Common myeloid progenitor, CD34-positive (primary cell): Measurements from ENCODE around the gene COX4I1.

Experiments
- CTCF ChIA-PET: fragments of 350-600 bp; sonication (Branson Sonifier 250); formaldehyde crosslinking; loops from one replicate; lab custom pipeline; 2021; ENCODE audit warnings: antibody characterized with exemption; lab: Charles Lee
- POLR2A ChIA-PET: fragments of 350-600 bp; sonication (Branson Sonifier 250); formaldehyde crosslinking; loops from one replicate; lab custom pipeline; 2021; ENCODE audit warnings: antibody characterized with exemption; lab: Charles Lee
- DNase-seq, 3 donors: peaks; one replicate each; pipeline versions ENCODE4 v3.0.0 to v3.0.0-alpha.2; 2013
- H3K27ac ChIP-seq, 2 experiments: 1 replicate in 1 of 2; 2 replicates in 1 of 2; pipeline ENCODE4 v1.7.0; 2013; ENCODE audit warnings: inconsistent platforms in 2 of 2, low read length in 2 of 2, mild to moderate bottlenecking in 2 of 2, low read depth in 1 of 2, moderate library complexity in 1 of 2; ENCODE audit not compliant: severe bottlenecking in 2 of 2, insufficient read depth in 1 of 2, poor library complexity in 1 of 2
- H3K27me3 ChIP-seq, 5 experiments: replicated peaks in 2 of 5; 1 replicate in 3 of 5; 2 replicates in 2 of 5; pipeline versions ENCODE4 v1.6.1 to v1.7.0; 2013; ENCODE audit warnings: low read length in 4 of 5, mild to moderate bottlenecking in 2 of 5, moderate library complexity in 2 of 5, inconsistent platforms in 1 of 5; ENCODE audit not compliant: insufficient read depth in 5 of 5, control insufficient read depth in 4 of 5
- H3K36me3 ChIP-seq, 4 experiments: 1 replicate in 2 of 4; 2 replicates in 2 of 4; pipeline versions ENCODE4 v1.6.1 to v1.7.0; 2013; ENCODE audit warnings: low read length in 3 of 4, control low read depth in 1 of 4, mild to moderate bottlenecking in 1 of 4; ENCODE audit not compliant: control insufficient read depth in 4 of 4, insufficient read depth in 4 of 4
- H3K4me1 ChIP-seq, 4 experiments: 1 replicate in 3 of 4; 2 replicates in 1 of 4; pipeline versions ENCODE4 v1.6.1 to v1.7.1; 2013; ENCODE audit warnings: low read length in 3 of 4, mild to moderate bottlenecking in 3 of 4, control low read depth in 1 of 4, inconsistent platforms in 1 of 4, moderate library complexity in 1 of 4; ENCODE audit not compliant: control insufficient read depth in 4 of 4, insufficient read depth in 4 of 4; ENCODE audit errors: control extremely low read depth in 1 of 4
- H3K4me3 ChIP-seq, 7 experiments: 1 replicate in 4 of 7; 2 replicates in 3 of 7; pipeline versions ENCODE4 v1.5.1 to v1.7.0; 2013; ENCODE audit warnings: mild to moderate bottlenecking in 7 of 7, low read length in 6 of 7, moderate library complexity in 6 of 7, inconsistent platforms in 2 of 7, low read depth in 2 of 7, control low read depth in 1 of 7; ENCODE audit not compliant: insufficient read depth in 4 of 7, control insufficient read depth in 1 of 7; ENCODE audit errors: extremely low read depth in 1 of 7
- H3K9me3 ChIP-seq, 5 experiments: 1 replicate in 4 of 5; 2 replicates in 1 of 5; pipeline versions ENCODE4 v1.6.1 to v1.7.1; 2013; ENCODE audit warnings: low read length in 4 of 5, mild to moderate bottlenecking in 2 of 5, inconsistent platforms in 1 of 5, low read depth in 1 of 5, moderate library complexity in 1 of 5; ENCODE audit not compliant: control insufficient read depth in 4 of 5, insufficient read depth in 2 of 5; ENCODE audit errors: control extremely low read depth in 1 of 5
- WGBS: methylation state at CpG from one replicate; pipeline ENCODE4 v1.1.5; 2013; ENCODE audit not compliant: insufficient coverage; 5-methylcytosine and 5-hydroxymethylcytosine counted together

The COX4I1 gene

DNA sequence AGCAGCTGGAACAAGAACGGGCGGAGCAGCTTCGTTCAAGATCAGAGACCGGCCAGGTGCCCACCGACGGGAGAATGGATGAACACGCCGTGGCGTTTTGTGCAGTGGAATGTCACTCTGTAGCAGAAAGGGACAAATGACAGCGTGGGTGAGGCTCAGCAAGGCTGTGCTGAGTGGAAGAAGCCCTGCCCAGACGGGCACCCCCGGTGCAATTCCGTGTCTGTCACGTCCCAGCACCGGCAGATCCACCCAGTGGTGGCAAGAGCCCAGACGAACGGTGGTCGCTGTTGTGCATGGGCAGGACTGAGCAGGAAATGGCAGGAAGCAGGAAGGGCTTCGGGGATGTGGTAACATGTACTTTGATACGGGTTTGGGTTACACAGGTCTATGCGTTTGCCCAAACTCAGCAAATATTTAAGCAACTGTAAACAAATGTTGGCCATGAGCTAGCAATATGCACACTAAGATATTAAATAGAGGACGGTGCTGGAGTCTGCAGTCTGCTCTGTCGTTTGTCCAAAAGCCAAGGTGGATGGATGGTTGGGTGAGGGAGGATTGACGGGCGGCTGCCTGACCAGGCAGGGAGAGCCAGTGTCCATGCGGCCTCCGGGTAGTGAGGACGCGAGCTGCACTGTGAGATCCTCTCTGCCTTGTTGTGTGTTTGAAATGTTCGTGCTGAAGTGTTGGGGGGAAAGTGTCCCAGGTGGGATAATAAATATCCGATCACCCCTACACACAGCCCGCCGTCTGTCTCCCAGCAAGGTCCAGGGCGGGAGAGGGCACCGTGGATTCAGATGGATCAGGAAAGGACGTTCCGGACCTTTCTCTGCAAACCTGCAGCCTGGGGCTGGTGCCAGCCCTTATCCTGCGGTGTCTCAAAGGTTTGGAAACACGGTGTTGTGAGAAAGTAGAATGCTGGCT, 48.4 kb downstream of the COX4I1 start:
- Histone ChIP-seq H3K4me3 (no peak overlapping the region), H3K36me3 (no peaks in the 10 kb centered on the region), H3K27me3 (peaks cover 0 to 40% (median 8%) of the 10 kb centered on the region in 5 experiments), H3K27ac (no peak overlapping the region), H3K9me3 (no peaks in the 10 kb centered on the region), H3K4me1 (peaks cover 0 to 14% (median 2%) of the 10 kb centered on the region in 4 experiments)
- CTCF ChIA-PET = interaction anchor here (0.8 to 1.4 kb wide), 2 partner anchors 26 to 64 kb away, joined by 3 read pairs; no protein-coding TSS in a partner anchor
- 59% methylated on average over 31 of the region's 39 CpGs for WGBS
- no peak for DNase-seq
- POLR2A ChIA-PET = no interaction called here

DNA sequence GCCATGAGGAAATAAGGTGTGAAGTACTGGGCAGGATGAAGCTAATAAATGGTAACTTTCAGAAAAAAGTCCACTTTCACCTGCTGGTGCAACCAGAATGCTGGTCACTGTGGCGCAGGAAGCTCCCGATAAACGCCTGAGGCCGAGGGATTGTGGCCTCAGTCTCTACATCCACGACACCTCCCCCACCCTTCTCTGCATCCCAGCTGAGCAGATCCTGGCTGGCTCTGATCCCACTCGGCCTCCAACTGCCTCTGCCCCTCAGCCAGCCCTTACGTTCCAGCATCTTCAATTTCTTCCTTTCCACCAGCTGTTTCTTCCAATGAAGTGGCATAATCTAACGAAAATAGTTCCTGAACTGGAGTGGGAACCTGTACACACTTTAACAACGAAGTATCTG, 49.5 kb downstream of the COX4I1 start:
- Histone ChIP-seq H3K4me1 (peaks cover 0 to 24% (median 6%) of the 10 kb centered on the region in 4 experiments), H3K27ac (no peak overlapping the region), H3K9me3 (no peaks in the 10 kb centered on the region), H3K27me3 (peaks cover 0 to 39% (median 6%) of the 10 kb centered on the region in 5 experiments), H3K36me3 (no peaks in the 10 kb centered on the region), H3K4me3 (no peak overlapping the region)
- ChIA-PET CTCF (interaction anchor here (1.4 kb wide), 1 partner anchor 63 kb away, joined by 3 read pairs; no protein-coding TSS in a partner anchor), POLR2A (no interaction called here)
- no peak for DNase-seq
- WGBS = 71% methylated on average over 8 of the region's 9 CpGs

DNA sequence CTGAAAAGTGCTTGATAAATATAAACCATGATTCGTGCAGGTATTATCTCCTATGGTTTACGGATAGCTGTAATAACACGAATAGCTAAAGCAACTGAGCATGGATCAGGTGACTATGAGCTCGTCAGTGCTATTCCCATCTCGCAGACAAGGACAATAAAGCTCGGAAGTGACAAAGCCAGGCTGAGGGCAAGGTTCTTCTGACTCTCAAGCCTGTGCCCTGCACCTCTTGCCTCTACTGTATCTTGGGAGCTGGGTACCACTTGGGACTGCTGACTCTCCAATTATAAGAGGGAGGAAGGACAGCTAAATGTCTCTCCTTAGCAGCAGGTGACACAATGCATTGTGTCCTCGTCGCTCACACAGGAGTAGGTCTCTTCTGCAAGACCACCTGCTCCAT, 49.9 kb downstream of the COX4I1 start:
- no peak for DNase-seq
- H3K27ac ChIP-seq = no peak overlapping the region
- H3K4me1 ChIP-seq = peaks cover 0 to 28% (median 7%) of the 10 kb centered on the region in 4 experiments
- H3K36me3 ChIP-seq = no peaks in the 10 kb centered on the region
- CTCF ChIA-PET = interaction anchor here (1.4 kb wide), 1 partner anchor 63 kb away, joined by 3 read pairs; no protein-coding TSS in a partner anchor
- H3K27me3 ChIP-seq = peaks cover 0 to 39% (median 6%) of the 10 kb centered on the region in 5 experiments
- no peaks in the 10 kb centered on the region for H3K9me3 ChIP-seq
- H3K4me3 ChIP-seq = no peak overlapping the region
- WGBS = 100% methylated on average over 8 of the region's 8 CpGs
- POLR2A ChIA-PET = no interaction called here

DNA sequence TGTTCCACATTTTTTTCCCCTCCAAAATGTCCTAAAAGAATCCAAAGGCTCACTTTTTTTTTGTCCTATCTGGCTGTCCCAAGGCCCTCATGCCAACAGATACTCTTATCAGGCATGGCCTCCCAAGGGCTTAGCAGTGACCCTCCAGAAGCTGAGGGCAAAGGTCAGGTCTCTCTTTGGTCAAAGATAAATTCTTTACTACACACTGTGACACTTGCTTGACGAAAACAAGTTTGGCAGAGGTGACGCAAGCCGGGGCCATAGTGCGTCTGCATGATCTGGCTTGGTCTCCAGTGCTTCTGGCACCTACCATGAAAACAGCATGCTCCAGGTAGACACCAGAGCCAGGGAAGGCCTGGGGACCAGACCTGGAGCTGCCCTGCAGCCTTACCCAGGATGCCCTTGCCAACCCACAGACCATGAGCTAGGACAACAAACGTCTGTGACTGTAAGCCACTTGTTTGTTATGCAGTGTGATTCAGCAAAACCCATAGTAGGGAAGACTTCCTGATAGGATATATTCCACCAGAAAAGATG, 50.9 kb downstream of the COX4I1 start:
- H3K9me3 ChIP-seq = no peaks in the 10 kb centered on the region
- POLR2A ChIA-PET = no interaction called here
- H3K4me3 ChIP-seq = no peak overlapping the region
- H3K4me1 ChIP-seq = peaks cover 0 to 27% (median 10%) of the 10 kb centered on the region in 4 experiments
- H3K27ac ChIP-seq = no peak overlapping the region
- WGBS = 94% methylated on average over 5 of the region's 5 CpGs
- DNase-seq = no peak
- CTCF ChIA-PET = no interaction called here
- no peaks in the 10 kb centered on the region for H3K36me3 ChIP-seq
- peaks cover 0 to 34% (median 6%) of the 10 kb centered on the region in 5 experiments for H3K27me3 ChIP-seq

DNA sequence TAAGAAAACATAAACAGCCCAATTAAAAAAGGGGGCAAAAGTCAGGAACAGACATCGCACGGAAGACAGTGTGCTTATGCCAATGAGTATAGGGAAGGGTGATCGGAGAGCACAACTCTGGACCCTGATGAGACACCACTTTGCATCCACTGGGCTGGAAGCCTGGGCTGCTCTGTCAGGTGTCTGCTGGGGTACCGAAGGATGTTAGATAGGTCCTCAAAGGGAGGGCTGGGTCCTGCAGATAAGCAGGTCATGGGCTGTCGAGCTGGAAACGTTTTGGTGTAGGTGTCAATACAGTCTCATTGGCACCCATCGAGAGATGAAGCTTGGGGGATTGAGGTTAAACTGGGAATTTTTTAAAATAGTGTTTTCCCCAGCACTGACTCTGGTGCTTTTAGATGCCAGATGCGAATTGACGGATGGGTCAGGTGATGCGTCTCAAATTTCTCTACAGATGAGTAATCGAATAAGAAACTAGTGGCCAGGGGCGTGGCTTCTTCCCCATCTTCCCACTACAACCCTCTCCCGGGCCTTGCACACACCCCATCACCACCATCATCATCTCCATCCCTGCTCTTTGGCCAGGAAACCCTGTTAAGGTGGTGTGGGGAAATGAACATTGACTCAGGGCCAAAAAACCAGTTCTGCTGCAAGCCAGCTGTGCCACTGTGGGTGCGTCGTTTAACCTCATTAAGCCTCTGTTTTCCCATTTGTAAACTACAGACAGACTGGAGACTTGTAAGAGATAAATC, 51.7 kb downstream of the COX4I1 start:
- no peak for DNase-seq
- peaks cover 0 to 30% (median 10%) of the 10 kb centered on the region in 4 experiments for H3K4me1 ChIP-seq
- H3K9me3 ChIP-seq = no peaks in the 10 kb centered on the region
- H3K36me3 ChIP-seq = no peaks in the 10 kb centered on the region
- H3K27me3 ChIP-seq = peaks cover 0 to 33% (median 6%) of the 10 kb centered on the region in 5 experiments
- CTCF ChIA-PET = no interaction called here
- POLR2A ChIA-PET = no interaction called here
- H3K27ac ChIP-seq = no peak overlapping the region
- 94% methylated on average over 10 of the region's 15 CpGs for WGBS
- H3K4me3 ChIP-seq = no peak overlapping the region

DNA sequence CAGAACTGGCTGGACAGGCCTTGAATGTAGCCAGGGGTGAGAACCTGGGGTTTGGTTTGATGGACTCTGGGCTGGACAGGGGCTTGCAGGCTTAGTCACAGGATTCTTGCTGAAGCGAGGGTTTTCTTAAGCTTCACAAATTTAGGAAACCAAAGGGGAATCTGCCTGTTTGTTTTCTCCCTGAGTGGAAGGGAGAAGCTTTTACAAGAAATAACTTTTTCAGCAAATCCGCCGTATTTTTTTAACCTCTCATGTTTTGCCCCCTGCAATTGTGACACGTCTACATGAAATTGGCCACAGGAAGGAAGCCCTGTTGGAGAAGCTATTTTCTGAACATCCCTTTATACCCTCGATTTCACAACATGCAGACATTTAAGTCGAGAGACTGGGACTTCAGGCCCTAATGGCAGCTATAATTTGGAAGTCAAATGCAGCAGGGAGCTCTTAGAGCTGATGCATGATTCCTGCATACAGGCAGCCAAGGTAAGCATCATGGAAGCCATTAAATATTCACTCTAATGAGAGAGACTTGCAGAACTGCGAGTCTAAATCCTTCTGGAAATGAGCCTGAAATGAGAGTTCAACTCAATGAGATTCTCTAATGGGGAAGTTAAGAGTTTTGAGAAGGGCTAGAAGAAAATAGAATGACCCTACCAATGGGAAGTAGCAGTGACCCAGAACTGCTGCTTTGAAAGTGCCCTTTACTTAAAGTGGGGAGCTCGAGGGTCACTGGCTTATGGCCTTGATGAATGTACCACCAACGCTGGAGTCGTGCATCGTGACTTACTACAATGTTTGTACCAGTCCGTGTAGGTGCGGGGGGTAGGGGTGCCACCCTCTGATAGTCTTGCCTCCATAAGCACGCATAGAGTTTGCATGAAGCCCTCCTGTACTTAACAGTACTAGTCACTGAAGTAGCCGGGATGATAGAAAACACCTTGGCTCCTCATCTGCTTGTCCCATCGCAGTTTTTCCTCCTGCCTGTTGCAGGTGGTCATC, 54.4 kb downstream of the COX4I1 start:
- ChIA-PET CTCF (interaction anchor here (0.7 to 2.3 kb wide), 3 partner anchors 33 to 133 kb away, joined by 3 to 10 read pairs (median 3); no protein-coding TSS in a partner anchor), POLR2A (interaction anchor here (0.7 kb wide), 1 partner anchor 20 kb away, joined by 7 read pairs; no protein-coding TSS in a partner anchor)
- DNase-seq = peak in 2 of 3 donors; percentile 26 to 27
- Histone ChIP-seq H3K27me3 (peaks cover 0 to 21% (median 2%) of the 10 kb centered on the region in 5 experiments), H3K4me3 (peak overlapping the region in 1 of 7 experiments; percentile 4), H3K9me3 (no peaks in the 10 kb centered on the region), H3K36me3 (no peaks in the 10 kb centered on the region), H3K27ac (no peak overlapping the region), H3K4me1 (peaks cover 0 to 25% (median 7%) of the 10 kb centered on the region in 4 experiments)
- WGBS = 81% methylated on average over 15 of the region's 16 CpGs
